ENCODE measurements around the gene NELL1.

NELL1 gene

DNA sequence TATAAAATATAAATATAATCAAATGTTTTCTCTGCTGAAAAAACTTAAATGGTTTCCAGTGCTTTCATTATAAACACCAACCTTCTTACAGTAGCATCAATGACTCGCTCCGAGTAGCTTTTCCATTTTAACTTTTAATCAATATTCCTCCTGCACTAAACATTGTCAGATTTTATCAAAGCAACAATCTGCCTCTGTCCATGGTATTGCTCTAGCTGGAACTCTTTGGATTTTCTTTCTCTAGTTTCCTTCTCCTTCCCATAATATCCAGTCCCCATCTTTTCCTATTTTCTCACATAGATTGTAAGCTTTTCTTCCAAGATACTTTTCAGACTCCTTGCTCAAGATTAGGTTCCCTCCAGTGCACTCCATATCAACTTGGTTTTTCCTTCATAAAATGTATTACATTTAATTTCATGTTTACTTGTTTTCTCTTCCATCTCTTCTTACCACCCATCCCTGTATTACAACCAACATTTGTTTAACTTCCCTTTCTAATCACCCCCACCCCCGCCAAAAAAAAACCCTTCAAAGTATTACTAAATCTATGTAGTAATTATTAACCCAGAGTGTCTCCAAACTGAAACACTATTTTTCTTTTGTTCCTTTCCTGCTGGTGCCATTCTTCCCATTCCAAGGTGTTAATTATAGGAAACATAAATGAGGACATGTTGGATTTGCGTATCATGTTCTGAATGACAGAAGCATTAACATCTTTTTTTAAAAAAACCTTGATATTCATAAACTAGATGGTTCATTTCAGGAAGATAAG lies 716.5 kb downstream of the NELL1 start:
- no peak overlapping the region for H3K4me3 ChIP-seq (ENCODE audit: low read depth, low read length)
- DNase-seq (ENCODE audit: low read depth): no peak
- TF ChIP-seq, protein P1, sequence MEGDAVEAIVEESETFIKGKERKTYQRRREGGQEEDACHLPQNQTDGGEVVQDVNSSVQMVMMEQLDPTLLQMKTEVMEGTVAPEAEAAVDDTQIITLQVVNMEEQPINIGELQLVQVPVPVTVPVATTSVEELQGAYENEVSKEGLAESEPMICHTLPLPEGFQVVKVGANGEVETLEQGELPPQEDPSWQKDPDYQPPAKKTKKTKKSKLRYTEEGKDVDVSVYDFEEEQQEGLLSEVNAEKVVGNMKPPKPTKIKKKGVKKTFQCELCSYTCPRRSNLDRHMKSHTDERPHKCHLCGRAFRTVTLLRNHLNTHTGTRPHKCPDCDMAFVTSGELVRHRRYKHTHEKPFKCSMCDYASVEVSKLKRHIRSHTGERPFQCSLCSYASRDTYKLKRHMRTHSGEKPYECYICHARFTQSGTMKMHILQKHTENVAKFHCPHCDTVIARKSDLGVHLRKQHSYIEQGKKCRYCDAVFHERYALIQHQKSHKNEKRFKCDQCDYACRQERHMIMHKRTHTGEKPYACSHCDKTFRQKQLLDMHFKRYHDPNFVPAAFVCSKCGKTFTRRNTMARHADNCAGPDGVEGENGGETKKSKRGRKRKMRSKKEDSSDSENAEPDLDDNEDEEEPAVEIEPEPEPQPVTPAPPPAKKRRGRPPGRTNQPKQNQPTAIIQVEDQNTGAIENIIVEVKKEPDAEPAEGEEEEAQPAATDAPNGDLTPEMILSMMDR (IDR thresholded peaks at IDR 0.05; ENCODE audit: insufficient read depth, low read depth, low read length, missing control alignments): no peak

DNA sequence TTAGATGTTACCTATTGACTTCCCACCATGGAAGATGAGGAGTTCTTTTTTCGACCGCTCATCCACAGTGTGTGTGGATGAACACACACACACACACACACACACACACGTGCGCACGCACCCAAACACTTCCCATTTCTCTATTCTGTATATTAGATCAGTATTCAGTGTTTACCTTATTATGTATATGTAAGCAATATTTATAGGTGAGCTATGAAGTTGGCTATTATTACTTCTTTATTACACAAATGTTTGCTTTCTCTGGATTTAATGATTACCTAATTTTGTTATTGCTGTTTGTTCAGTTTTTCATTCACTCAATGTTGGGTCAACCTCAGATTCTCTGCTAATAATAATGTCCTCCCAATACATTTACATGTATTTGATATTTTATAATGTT lies 721.0 kb downstream of the NELL1 start:
- H3K4me3 ChIP-seq (ENCODE audit: low read depth, low read length): no peak overlapping the region
- DNase-seq (ENCODE audit: low read depth): no peak
- TF ChIP-seq, protein P1 (IDR thresholded peaks at IDR 0.05; ENCODE audit: insufficient read depth, low read depth, low read length, missing control alignments): no peak

DNA sequence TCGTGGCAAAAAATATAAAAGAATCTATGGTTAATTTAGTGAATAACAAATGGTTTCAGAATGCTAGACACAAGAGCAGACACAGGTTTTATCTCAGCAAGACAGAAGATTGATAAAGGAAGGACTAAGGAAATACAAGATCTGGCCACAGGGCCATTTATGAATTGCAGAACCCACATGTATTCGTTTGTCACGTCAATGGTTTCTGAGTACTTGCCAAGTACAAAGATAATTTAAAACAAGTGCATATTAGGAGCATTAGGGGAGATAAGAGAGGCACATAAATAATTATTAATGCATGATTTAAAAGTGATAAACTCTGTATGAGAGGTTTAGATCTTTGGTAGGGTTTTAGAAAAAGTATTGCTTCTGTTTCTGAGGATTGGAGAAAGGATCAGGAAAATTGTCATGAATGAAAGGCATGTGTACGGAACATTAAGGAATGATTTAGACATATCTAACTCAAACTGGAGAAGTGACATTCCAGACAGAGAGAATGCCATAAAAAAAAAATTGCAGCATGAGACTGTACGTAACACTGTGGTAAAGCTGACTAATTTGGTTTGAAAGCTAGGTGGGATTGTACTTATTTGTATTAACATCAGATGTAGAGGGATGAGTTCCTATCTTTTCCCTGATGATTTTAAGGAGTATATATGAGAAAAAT lies 727.1 kb downstream of the NELL1 start:
- TF ChIP-seq, protein P1 (IDR thresholded peaks at IDR 0.05; ENCODE audit: insufficient read depth, low read depth, low read length, missing control alignments): no peak
- H3K4me3 ChIP-seq (ENCODE audit: low read depth, low read length): no peak overlapping the region
- no peak for DNase-seq (ENCODE audit: low read depth)

DNA sequence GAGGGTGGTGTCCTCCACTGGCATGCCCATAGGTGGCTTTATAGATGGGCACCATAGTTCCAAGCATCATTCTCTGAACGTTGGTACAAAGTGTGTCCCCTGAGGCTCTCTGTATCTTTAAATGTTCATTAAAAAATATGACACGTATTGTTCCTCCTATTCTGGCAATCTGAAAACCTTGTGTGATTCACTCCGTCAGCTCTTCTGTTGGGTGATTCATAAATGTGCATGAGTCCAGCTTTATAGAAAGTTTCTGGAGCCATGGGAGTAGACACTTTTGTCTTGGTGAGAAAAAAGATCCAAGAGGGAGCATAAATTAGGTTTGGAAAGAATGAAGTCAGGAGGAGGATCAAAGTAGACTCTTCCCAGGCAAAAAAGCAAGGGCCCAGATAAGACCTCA lies 728.8 kb downstream of the NELL1 start:
- DNase-seq (ENCODE audit: low read depth): no peak
- no peak overlapping the region for H3K4me3 ChIP-seq (ENCODE audit: low read depth, low read length)
- TF ChIP-seq, protein P1 (IDR thresholded peaks at IDR 0.05; ENCODE audit: insufficient read depth, low read depth, low read length, missing control alignments): no peak

DNA sequence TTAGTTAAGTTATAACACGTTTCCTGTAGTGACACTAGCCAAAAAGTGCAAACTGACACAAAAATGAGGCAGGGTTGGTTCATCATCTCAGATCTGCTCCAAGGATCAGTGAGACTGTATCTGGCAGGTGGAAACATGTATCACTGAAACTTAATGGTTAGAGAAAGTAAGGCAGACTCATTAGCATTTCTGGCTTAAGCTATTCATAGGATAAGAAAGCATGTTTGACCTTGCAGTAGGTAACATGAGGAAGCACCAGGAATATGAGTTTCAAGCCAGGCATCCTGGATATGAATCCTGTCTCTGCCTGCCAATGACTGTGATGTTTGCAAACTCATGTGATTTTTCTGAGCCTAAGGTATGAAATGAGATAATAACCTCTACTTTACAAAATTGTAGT lies 732.1 kb downstream of the NELL1 start:
- no peak for DNase-seq (ENCODE audit: low read depth)
- TF ChIP-seq, protein P1 (IDR thresholded peaks at IDR 0.05; ENCODE audit: insufficient read depth, low read depth, low read length, missing control alignments): no peak
- no peak overlapping the region for H3K4me3 ChIP-seq (ENCODE audit: low read depth, low read length)

DNA sequence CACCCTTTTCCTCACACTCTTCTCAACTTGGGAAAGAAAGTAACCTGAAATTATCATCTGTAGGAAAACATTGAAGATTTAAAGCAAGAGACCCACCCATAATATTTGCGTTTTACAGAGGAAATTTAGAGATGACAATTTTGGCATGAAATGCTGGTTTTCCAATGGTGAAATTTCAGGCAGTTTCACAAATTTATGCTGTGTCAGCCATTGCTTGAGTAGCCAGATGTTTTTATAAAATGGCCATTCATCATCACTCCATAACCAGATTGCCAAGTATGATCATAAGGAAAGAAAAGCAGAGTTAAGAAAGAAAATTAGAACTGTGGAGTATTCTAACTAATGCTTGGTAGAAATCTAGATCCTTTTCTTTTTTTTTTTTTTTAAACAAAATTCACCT lies 732.9 kb downstream of the NELL1 start:
- H3K4me3 ChIP-seq (ENCODE audit: low read depth, low read length): no peak overlapping the region
- TF ChIP-seq, protein P1 (IDR thresholded peaks at IDR 0.05; ENCODE audit: insufficient read depth, low read depth, low read length, missing control alignments): no peak
- no peak for DNase-seq (ENCODE audit: low read depth)

All from GM12865 (cell line).